Natural killer cell (primary cell): Measurements from ENCODE around the gene USP35. TPM values are rescaled to one million over a fixed set of nuclear protein-coding genes. Genes with fewer than 3 reads are reported as not detected.

ENCODE experiments used
- ATAC-seq, 3 donors: fragments of 150-1000 bp in 2 of 3; fragments of 200-7000 bp in 1 of 3; cut with Tn5 transposase; 1 replicate in 1 of 3; 2 replicates in 2 of 3; pipeline ENCODE4 v1.10.0; 2021; ENCODE audit warnings: mild to moderate bottlenecking in 2 of 3, moderate library complexity in 2 of 3
- DNase-seq, 2 donors: peaks; one replicate each; pipeline versions ENCODE4 v3.0.0 to v3.0.0-alpha.2; 2013 to 2021; ENCODE audit warnings: mixed read lengths in 1 of 2
- H3K27ac ChIP-seq: one replicate; pipeline ENCODE4 v1.5.1; 2013; ENCODE audit warnings: mild to moderate bottlenecking, low read length
- H3K27me3 ChIP-seq: one replicate; pipeline ENCODE4 v1.6.1; 2013; ENCODE audit warnings: low read length; ENCODE audit not compliant: control insufficient read depth, insufficient read depth
- H3K36me3 ChIP-seq: one replicate; pipeline ENCODE4 v1.6.1; 2013; ENCODE audit warnings: low read length; ENCODE audit not compliant: control insufficient read depth, insufficient read depth
- H3K4me1 ChIP-seq: one replicate; pipeline ENCODE4 v1.6.1; 2013; ENCODE audit warnings: low read length; ENCODE audit not compliant: control insufficient read depth, insufficient read depth
- H3K4me3 ChIP-seq: one replicate; pipeline ENCODE4 v1.5.1; 2013; ENCODE audit warnings: low read length
- H3K9me3 ChIP-seq: one replicate; pipeline ENCODE4 v1.6.1; 2013; ENCODE audit warnings: low read length; ENCODE audit not compliant: control insufficient read depth, insufficient read depth
- H3K27ac Mint-ChIP-seq, 2 donors: one replicate each; pipeline ENCODE4 v1.8.0; 2022; ENCODE audit warnings: mild to moderate bottlenecking in 2 of 2, mixed read lengths in 2 of 2, moderate library complexity in 1 of 2
- H3K27me3 Mint-ChIP-seq, 2 donors: one replicate each; pipeline ENCODE4 v1.8.0; 2022; ENCODE audit warnings: low read depth in 2 of 2, mixed read lengths in 2 of 2
- H3K36me3 Mint-ChIP-seq: one replicate; pipeline ENCODE4 v1.8.0; 2022; ENCODE audit warnings: mixed read lengths
- H3K4me1 Mint-ChIP-seq, 2 donors: one replicate each; pipeline ENCODE4 v1.8.0; 2022; ENCODE audit warnings: mixed read lengths in 2 of 2
- H3K4me3 Mint-ChIP-seq: one replicate; pipeline ENCODE4 v1.8.0; 2022; ENCODE audit warnings: mild to moderate bottlenecking, moderate library complexity, mixed read lengths
- H3K9me3 Mint-ChIP-seq, 2 donors: one replicate each; pipeline ENCODE4 v1.8.0; 2022; ENCODE audit warnings: mixed read lengths in 2 of 2
- CTCF ChIP-seq: fragments of 200-600 bp; IDR thresholded peaks from one replicate; pipeline ENCODE4 v1.8.0; 2022; ENCODE audit warnings: antibody characterized with exemption
- WGBS: methylation state at CpG from one replicate; pipeline ENCODE4 v1.1.7; 2013; ENCODE audit warnings: missing lambda C conversion rate; ENCODE audit not compliant: insufficient coverage; 5-methylcytosine and 5-hydroxymethylcytosine counted together
- intact Hi-C: fragments of 100-400 bp; cut with micrococcal nuclease; formaldehyde crosslinking; loops from one replicate; pipeline ENCODE4 v1.14.2; 2022
- total RNA-seq, 4 donors: library from RNA; stranded (reverse); fragments of 120-200 nt in 1 of 4; gene quantifications; one replicate each; pipeline versions ENCODE4 v1.2.3 to v1.2.4, GENCODE V29; 2013 to 2022

Gene USP35
- total RNA-seq, 3 donors from 2014 or later (not counting 1 experiment from before 2014, with no cell fraction given): 6.1 to 8.5 (median 8.1) TPM

- no peaks in the 10 kb centered on the region for H3K27me3 Mint-ChIP-seq
- intact Hi-C loops: no loop called here
- ATAC-seq (no peak), DNase-seq (no peak)
- Histone ChIP-seq H3K36me3 (no peaks in the 10 kb centered on the region), H3K4me1 (peaks cover 23% of the 10 kb centered on the region), H3K27ac (no peak overlapping the region), H3K9me3 (no peaks in the 10 kb centered on the region), H3K4me3 (no peak overlapping the region), H3K27me3 (no peaks in the 10 kb centered on the region)
- H3K4me3 Mint-ChIP-seq: peak overlapping the region; percentile 99
- no peak for TF ChIP-seq CTCF
- peaks cover 29 to 50% of the 10 kb centered on the region in 2 donors for H3K4me1 Mint-ChIP-seq
- no peaks in the 10 kb centered on the region for H3K36me3 Mint-ChIP-seq
- no peaks in the 10 kb centered on the region for H3K9me3 Mint-ChIP-seq
- H3K27ac Mint-ChIP-seq: peak overlapping the region in 1 of 2 donors; percentile 93
- WGBS: 55% methylated on average over 3 of the region's 3 CpGs
These were observed 1.7 kb downstream of the USP35 start for GRCh38 chr11:78190374-78190773.

- peaks cover 23% of the 10 kb centered on the region for H3K4me1 ChIP-seq
- DNase-seq: no peak
- intact Hi-C loops: no loop called here
- H3K27me3 ChIP-seq: no peaks in the 10 kb centered on the region
- H3K27me3 Mint-ChIP-seq: no peaks in the 10 kb centered on the region
- WGBS: 95% methylated on average over 11 of the region's 14 CpGs
- H3K27ac Mint-ChIP-seq: no peak overlapping the region
- no peaks in the 10 kb centered on the region for H3K36me3 ChIP-seq
- H3K4me1 Mint-ChIP-seq: peaks cover 29 to 50% of the 10 kb centered on the region in 2 donors
- H3K9me3 ChIP-seq: no peaks in the 10 kb centered on the region
- no peaks in the 10 kb centered on the region for H3K36me3 Mint-ChIP-seq
- TF ChIP-seq CTCF: no peak
- no peak overlapping the region for H3K4me3 Mint-ChIP-seq
- no peaks in the 10 kb centered on the region for H3K9me3 Mint-ChIP-seq
- no peak overlapping the region for H3K4me3 ChIP-seq
- no peak overlapping the region for H3K27ac ChIP-seq
- ATAC-seq: no peak
These were observed 2.3 kb downstream of the USP35 start for GRCh38 chr11:78190871-78191538.

- Histone ChIP-seq H3K36me3 (no peaks in the 10 kb centered on the region), H3K27ac (no peak overlapping the region), H3K4me3 (no peak overlapping the region), H3K27me3 (no peaks in the 10 kb centered on the region), H3K9me3 (no peaks in the 10 kb centered on the region), H3K4me1 (peaks cover 20% of the 10 kb centered on the region)
- 81% methylated on average over 6 of the region's 6 CpGs for WGBS
- Mint-ChIP-seq H3K27me3 (no peaks in the 10 kb centered on the region), H3K4me3 (no peak overlapping the region), H3K9me3 (no peaks in the 10 kb centered on the region), H3K36me3 (no peaks in the 10 kb centered on the region), H3K27ac (no peak overlapping the region), H3K4me1 (peaks cover 21 to 42% of the 10 kb centered on the region in 2 donors)
- ATAC-seq (no peak), DNase-seq (no peak)
- intact Hi-C loops: no loop called here
- TF ChIP-seq CTCF: no peak
These were observed 3.6 kb downstream of the USP35 start for GRCh38 chr11:78192223-78192719.

- Histone ChIP-seq H3K36me3 (no peaks in the 10 kb centered on the region), H3K27me3 (no peaks in the 10 kb centered on the region), H3K4me3 (no peak overlapping the region), H3K27ac (no peak overlapping the region), H3K9me3 (no peaks in the 10 kb centered on the region), H3K4me1 (peaks cover 13% of the 10 kb centered on the region)
- Mint-ChIP-seq H3K9me3 (no peaks in the 10 kb centered on the region), H3K27ac (no peak overlapping the region), H3K4me1 (peaks cover 14 to 35% of the 10 kb centered on the region in 2 donors), H3K4me3 (no peak overlapping the region), H3K36me3 (no peaks in the 10 kb centered on the region), H3K27me3 (no peaks in the 10 kb centered on the region)
- ATAC-seq (no peak), DNase-seq (no peak)
- WGBS: 70% methylated on average over 3 of the region's 4 CpGs
- intact Hi-C loops: no loop called here
- TF ChIP-seq CTCF: no peak
These were observed 4.2 kb downstream of the USP35 start for GRCh38 chr11:78192911-78193351.
